Effector memory CD4-positive, alpha-beta T cell (primary cell): ENCODE results near the gene EPS8.

Experiments
- DNase-seq, 3 donors: peaks; one replicate each; pipeline ENCODE4 v3.0.0-alpha.2; 2020
- H3K27ac ChIP-seq: 2 replicates; pipeline ENCODE4 v1.7.0; 2013; ENCODE audit warnings: mild to moderate bottlenecking, low read length, moderate library complexity; ENCODE audit not compliant: insufficient read depth, poor library complexity, severe bottlenecking
- H3K27me3 ChIP-seq: replicated peaks from 2 replicates; pipeline ENCODE4 v1.7.0; 2013; ENCODE audit warnings: mild to moderate bottlenecking, low read length; ENCODE audit not compliant: insufficient read depth, control insufficient read depth, poor library complexity, severe bottlenecking
- H3K36me3 ChIP-seq: 2 replicates; pipeline ENCODE4 v1.7.0; 2013; ENCODE audit warnings: mild to moderate bottlenecking, low read length, moderate library complexity; ENCODE audit not compliant: control insufficient read depth, insufficient read depth
- H3K4me1 ChIP-seq: 2 replicates; pipeline ENCODE4 v1.7.0; 2013; ENCODE audit warnings: low read length, mild to moderate bottlenecking; ENCODE audit not compliant: control insufficient read depth, insufficient read depth, poor library complexity, severe bottlenecking
- H3K4me3 ChIP-seq: 2 replicates; pipeline ENCODE4 v1.7.0; 2013; ENCODE audit warnings: low read length, low read depth, mild to moderate bottlenecking; ENCODE audit not compliant: insufficient read depth, poor library complexity, severe bottlenecking
- H3K9me3 ChIP-seq: 2 replicates; pipeline ENCODE4 v1.7.0; 2013; ENCODE audit warnings: mild to moderate bottlenecking, low read length, moderate library complexity; ENCODE audit not compliant: control insufficient read depth
- total RNA-seq, 3 donors: gene quantifications; one replicate each; lab custom pipeline; 2026; lab: John Stamatoyannopoulos, UW

EPS8 gene
- total RNA-seq: 8.6 to 13.5 (median 10.3) reads per million in 3 donors

DNA sequence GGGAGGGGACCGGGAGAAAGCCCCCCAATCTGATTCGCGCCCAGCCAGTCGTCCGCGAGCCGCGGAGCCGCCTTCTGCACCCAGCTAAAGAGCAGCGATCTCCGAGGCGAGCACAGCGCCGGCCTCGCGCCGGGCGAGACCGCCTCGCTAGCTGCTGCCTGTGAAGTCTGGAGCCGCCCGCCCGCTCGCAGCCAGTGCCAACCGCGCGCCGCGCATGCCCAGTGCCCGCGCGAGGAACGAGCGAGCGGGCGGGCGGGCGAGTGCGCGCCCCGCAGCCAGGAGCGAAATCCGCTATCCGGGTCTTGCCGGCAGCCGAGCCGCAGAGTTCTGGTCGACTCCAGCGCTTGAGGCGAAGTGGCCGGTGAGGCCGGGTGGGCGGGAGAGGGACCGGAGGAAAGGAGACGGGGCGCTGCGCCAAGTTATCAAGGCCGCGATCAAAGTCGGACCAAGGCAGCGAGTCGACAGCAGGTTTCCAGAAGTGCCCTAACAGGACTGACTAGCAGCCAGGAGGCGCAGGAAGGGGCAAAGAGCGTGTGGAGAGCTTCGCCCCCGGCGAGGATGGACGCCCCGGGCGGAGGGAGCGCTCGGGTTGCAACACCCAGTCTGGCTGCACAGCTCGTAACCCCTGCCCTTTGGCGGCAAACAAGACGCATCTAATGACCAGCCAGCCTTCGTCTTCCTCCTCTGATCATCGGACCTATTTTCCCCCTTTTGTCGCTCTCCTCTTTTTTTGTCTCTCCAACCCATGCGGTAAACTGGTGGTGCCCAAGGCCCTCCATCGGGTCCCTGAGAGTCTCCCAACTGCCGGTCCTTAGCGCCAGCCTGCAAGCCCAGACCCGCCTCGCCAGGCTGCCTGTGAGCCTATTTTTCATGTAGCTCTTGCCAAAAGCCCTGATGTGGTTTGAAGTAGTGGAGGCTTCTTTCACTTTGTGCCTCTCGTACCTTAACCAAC lies at the start of gene EPS8:
EPS8 (minus strand) TSS at position 169 of the 952 bp plus-strand sequence. CDS start 106,437 bp downstream, outside the sequence.
- DNase-seq: peak; percentile 73 to 80 (median 75)
- H3K27ac ChIP-seq: peak within 1 kb of the TSS; percentile 44

DNA sequence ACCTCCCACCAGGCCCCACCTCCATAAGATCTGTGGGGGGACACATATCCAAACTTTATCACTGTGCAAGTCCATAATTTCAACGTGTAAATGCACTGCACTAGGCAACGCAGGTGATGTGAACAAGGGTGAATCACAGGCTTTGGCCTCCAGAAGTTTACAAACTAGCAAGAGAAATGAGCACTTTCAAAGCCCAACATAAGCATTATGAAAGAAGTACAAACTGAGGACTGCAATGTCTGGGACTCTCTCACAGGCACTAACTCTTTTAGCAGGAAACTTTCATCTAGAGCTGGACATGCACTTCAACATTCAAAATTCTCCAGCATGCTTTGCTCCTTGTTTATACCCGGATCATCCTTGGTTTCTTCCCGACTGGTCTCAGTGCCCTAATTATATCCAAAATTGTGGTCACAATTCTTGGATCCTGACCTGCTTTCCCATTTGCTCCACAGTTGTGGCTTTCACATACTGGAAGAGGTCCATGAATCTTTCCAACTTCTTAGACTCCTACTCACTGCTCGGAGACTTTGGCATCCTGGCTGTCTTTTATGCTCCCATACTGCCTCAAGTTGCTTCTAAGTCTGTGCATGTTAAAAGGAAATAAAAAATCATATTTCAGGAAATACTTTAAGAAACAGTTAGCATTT lies 48.1 kb upstream of the EPS8 start:
- Histone ChIP-seq H3K4me1 (no peaks in the 10 kb centered on the region), H3K9me3 (no peaks in the 10 kb centered on the region), H3K4me3 (no peak overlapping the region), H3K27ac (no peak overlapping the region), H3K36me3 (no peaks in the 10 kb centered on the region), H3K27me3 (no peaks in the 10 kb centered on the region)
- DNase-seq: no peak

More for the DNA sequence above, at the start of gene EPS8:
- H3K4me3 ChIP-seq: peak within 1 kb of the TSS; percentile 82
- no peaks in the 10 kb centered on the region for H3K4me1 ChIP-seq
- no peaks in the 10 kb centered on the region for H3K36me3 ChIP-seq
- no peaks in the 10 kb centered on the region for H3K9me3 ChIP-seq
- peaks cover 7% of the 10 kb centered on the region for H3K27me3 ChIP-seq

DNA sequence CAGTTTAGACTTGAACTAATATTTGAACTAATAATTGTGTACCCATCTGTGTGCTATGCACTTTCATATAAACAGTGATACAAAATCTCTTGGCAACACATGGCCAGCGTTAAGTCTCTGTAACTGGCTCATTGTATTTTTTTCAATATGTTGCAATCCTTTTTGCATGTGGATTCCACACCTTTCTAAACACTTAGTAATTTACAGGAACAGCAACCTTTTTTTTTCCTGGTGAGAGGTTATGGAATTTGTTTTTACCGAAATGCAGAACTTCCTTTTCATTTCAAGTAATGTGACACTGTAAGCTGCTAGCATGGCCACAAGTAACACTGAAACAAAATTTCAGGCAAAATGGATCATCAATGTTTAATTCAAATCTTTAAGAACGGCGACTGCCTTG lies 45.4 kb upstream of the EPS8 start:
- H3K36me3 ChIP-seq: no peaks in the 10 kb centered on the region
- no peak for DNase-seq
- no peak overlapping the region for H3K4me3 ChIP-seq
- no peaks in the 10 kb centered on the region for H3K27me3 ChIP-seq
- no peaks in the 10 kb centered on the region for H3K9me3 ChIP-seq
- no peaks in the 10 kb centered on the region for H3K4me1 ChIP-seq
- no peak overlapping the region for H3K27ac ChIP-seq

DNA sequence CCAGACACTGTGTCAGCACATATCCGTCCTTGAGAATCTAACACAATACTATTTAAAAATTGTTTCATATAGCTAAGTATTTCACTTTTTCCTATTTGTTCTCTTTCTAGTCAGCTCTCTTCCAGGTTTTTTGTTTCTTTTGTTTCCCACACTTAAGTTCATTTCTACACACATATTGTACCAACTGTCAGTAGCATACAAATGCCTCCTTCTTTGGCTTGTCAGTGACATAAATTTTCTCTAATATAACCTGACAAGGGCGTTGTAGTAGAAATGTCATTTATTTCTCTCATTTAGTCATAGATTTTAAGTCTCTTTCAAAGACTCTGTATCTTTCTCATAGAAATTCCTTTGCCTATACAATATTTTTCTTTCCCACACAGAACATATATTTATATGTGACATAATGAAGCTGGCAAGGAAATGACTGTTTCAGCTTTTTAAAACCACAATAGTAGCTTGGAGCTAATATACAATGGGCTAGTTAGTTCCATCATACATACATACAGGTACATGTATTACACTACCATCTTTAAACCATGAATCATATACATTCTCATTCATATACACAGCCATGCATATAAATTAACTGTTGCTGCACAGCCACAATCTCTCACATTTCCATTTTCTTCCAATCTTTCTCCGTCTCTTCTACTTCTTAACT lies 42.3 kb upstream of the EPS8 start:
- H3K27ac ChIP-seq: no peak overlapping the region
- DNase-seq: no peak
- H3K4me1 ChIP-seq: no peaks in the 10 kb centered on the region
- H3K36me3 ChIP-seq: no peaks in the 10 kb centered on the region
- no peak overlapping the region for H3K4me3 ChIP-seq
- H3K27me3 ChIP-seq: no peaks in the 10 kb centered on the region
- no peaks in the 10 kb centered on the region for H3K9me3 ChIP-seq

- Histone ChIP-seq H3K27ac (no peak overlapping the region), H3K4me1 (no peaks in the 10 kb centered on the region), H3K4me3 (no peak overlapping the region), H3K36me3 (no peaks in the 10 kb centered on the region), H3K27me3 (no peaks in the 10 kb centered on the region), H3K9me3 (no peaks in the 10 kb centered on the region)
- DNase-seq: no peak
These were observed 41.4 kb upstream of the EPS8 start for GRCh38 chr12:15830538-15830937.

GRCh38 chr12:15829949-15830348 lies 40.8 kb upstream of the EPS8 start:
- H3K9me3 ChIP-seq: no peaks in the 10 kb centered on the region
- H3K36me3 ChIP-seq: no peaks in the 10 kb centered on the region
- no peak overlapping the region for H3K4me3 ChIP-seq
- H3K27ac ChIP-seq: no peak overlapping the region
- H3K27me3 ChIP-seq: no peaks in the 10 kb centered on the region
- H3K4me1 ChIP-seq: no peaks in the 10 kb centered on the region
- no peak for DNase-seq

GRCh38 chr12:15829255-15829654 lies 40.1 kb upstream of the EPS8 start:
- no peaks in the 10 kb centered on the region for H3K36me3 ChIP-seq
- H3K27ac ChIP-seq: no peak overlapping the region
- no peaks in the 10 kb centered on the region for H3K4me1 ChIP-seq
- no peak overlapping the region for H3K4me3 ChIP-seq
- no peaks in the 10 kb centered on the region for H3K27me3 ChIP-seq
- H3K9me3 ChIP-seq: no peaks in the 10 kb centered on the region
- no peak for DNase-seq

DNA sequence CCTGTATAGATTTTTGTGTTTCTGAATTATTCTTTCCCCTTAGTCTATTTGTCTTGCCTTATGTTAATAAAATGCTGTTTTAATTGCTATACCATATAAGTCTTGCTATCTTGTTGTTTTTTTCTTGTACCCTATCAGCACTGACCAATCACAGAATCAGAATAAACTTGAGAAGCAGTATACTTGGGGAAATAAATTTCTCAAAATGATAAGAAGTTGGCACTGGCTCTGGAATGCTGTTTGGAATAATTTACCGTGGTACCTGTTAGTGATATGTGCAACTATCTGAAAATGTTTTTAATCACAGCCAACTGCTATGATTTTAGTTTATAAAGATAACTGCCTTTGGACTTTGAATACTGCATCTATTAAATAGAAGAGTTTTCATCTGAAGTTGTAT lies 37.9 kb upstream of the EPS8 start:
- Histone ChIP-seq H3K4me3 (no peak overlapping the region), H3K9me3 (no peaks in the 10 kb centered on the region), H3K4me1 (no peaks in the 10 kb centered on the region), H3K36me3 (no peaks in the 10 kb centered on the region), H3K27ac (no peak overlapping the region), H3K27me3 (no peaks in the 10 kb centered on the region)
- no peak for DNase-seq

GRCh38 chr12:15824516-15824915 lies 35.3 kb upstream of the EPS8 start:
- H3K9me3 ChIP-seq: no peaks in the 10 kb centered on the region
- no peaks in the 10 kb centered on the region for H3K4me1 ChIP-seq
- no peaks in the 10 kb centered on the region for H3K36me3 ChIP-seq
- H3K27ac ChIP-seq: no peak overlapping the region
- no peak for DNase-seq
- peaks cover 3% of the 10 kb centered on the region for H3K27me3 ChIP-seq
- no peak overlapping the region for H3K4me3 ChIP-seq
